GM20000 (cell line): ENCODE measurements around the gene GCHFR.

Source experiments
- DNase-seq: peaks from one replicate; pipeline ENCODE4 v3.0.0; 2012; ENCODE audit warnings: low spot score
- TF ChIP-seq, protein P1 (sequence below): IDR thresholded peaks from 2 replicates; pipeline ENCODE4 v1.5.1; 2012; ENCODE audit warnings: mild to moderate bottlenecking, control low read depth; ENCODE audit errors: extremely low read depth, missing control alignments

The GCHFR gene

DNA sequence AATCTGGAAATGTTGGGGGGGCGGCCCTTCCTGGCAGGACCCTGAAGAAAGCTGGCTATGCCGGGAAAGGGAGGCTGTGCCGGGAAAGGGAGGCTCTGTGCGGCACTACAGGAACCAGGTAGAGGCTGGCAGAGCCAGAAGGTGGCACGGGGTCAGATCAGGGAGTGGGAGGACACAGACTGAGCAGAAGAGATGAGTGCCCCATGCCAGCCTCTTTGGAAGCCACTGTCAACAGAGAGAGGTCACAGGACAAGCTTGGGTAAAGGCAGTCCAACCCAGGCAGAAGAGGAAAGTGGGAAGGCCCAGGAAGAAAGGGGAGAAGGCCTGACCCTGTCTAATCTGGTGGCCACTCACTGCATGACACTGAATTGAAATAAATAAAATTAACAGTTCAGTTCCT lies 7.4 kb downstream of the GCHFR start:
- no peak for DNase-seq
- TF ChIP-seq, protein P1, sequence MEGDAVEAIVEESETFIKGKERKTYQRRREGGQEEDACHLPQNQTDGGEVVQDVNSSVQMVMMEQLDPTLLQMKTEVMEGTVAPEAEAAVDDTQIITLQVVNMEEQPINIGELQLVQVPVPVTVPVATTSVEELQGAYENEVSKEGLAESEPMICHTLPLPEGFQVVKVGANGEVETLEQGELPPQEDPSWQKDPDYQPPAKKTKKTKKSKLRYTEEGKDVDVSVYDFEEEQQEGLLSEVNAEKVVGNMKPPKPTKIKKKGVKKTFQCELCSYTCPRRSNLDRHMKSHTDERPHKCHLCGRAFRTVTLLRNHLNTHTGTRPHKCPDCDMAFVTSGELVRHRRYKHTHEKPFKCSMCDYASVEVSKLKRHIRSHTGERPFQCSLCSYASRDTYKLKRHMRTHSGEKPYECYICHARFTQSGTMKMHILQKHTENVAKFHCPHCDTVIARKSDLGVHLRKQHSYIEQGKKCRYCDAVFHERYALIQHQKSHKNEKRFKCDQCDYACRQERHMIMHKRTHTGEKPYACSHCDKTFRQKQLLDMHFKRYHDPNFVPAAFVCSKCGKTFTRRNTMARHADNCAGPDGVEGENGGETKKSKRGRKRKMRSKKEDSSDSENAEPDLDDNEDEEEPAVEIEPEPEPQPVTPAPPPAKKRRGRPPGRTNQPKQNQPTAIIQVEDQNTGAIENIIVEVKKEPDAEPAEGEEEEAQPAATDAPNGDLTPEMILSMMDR: no peak

DNA sequence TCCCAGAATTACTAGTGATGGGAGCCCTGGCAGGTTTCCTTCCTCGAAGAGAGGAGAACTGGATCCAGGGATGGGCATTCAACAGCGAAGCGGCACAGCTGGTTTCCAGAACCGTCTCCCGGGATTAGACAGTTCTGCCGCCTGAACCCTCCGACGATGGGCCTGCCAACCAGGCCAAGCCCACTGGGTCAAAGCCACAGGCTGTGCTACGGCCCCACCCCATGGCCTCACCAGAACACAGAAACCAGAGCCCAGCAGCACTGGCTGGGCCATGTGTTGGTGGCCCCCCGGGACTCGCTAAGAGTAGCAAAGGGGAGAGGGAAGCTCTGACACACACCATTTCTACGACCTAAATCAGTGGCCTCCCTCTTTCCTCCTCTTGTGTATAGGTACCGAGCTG lies 8.1 kb downstream of the GCHFR start:
- DNase-seq: no peak
- TF ChIP-seq, protein P1: no peak

DNA sequence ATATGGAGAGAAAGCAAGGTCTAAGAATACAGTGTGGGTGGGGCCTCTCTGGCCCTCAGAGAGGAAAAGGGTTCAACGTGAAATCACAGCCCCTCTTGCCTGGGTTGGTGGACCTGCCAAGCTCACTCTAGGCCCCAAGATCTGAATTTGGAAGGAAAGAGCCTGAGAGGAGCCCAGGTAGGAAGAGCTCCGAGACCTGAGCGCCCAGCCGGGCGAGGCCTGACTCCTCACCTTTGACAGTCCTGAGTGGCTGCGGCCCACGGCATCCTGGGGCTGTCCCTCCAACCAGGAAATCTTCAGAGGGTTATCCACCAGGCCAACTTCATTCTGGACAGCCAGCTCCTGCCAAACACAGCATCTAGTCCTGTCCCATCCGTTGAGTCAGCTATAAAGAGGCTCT lies 9.6 kb downstream of the GCHFR start:
- TF ChIP-seq, protein P1: no peak
- DNase-seq: no peak

DNA sequence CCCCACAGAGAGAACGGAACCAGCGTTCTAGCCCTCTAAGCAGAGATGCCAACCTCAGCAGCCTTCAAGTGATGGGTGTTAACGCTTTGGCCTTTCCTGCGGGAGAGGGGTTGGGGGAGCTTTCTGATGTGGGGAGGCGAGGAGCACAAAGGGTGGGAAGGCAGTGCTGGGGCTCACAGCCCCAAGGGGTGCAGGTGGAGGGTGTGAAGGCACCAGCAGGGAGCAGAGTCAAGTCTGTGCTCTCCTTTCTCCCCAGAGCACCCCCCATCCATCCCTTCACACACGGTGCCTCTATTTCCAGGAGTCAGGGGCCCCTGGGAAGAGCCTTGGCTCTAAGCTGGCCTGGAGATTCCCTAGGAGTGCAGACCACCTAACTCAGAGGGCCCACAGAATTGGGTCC lies 10.0 kb downstream of the GCHFR start:
- TF ChIP-seq, protein P1: no peak
- no peak for DNase-seq

DNA sequence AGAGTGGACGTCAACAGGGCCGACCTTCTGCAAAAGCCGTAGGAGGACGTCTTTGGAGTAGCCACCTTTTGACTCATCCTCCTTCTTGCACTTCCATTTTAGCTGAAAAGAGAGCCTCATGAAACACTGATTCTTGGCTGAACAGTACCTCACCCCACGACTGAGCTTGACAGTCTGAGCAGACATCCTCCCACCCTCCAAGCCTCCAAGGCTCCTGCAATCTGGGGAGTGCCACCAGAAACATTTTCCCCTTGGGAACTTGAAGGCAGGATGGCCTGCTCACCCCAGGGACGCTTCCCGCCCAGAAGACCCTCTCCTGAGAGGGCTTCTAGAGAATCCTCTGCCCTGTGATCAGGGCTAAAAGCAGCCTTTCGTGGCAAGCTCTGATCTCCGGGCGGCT lies 11.1 kb downstream of the GCHFR start:
- TF ChIP-seq, protein P1: no peak
- no peak for DNase-seq

DNA sequence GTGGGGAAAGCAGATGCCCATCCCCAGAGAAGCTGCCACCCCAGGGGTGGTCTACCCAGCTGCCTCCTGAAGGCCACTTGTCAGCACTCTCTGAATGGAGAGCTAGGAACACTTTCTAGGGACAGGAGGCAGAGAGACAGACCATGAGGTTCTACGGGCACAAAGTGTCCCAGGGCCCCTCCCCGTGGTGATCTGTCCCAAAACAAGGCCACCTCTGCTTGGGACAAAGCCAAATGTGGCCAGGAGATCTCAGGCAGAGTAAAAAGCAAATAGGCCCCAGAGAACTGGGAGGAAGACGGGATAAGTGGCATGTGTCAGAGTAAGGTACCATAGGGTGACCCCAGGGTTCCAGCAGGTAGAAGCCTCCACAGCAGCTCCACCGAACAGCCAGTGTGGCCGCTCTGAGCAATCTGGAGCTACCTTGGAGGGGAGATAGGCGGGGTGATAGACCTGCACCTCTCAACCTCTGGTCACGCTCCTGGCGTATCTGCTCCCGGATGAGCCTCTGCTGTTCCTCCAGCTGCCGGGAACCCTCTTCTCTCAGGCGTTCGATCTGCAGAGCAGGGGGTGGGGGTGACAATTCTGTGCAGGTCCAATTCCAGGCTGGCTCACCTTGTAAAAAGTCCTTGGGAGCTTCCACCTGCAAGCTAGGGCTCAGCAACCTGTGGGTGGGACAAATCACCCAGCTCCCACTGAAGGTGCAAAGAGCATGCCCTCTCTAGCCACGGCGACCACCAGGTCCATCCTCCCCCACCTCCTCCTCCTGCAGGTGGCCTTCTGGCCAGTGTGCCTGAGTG lies 12.1 kb downstream of the GCHFR start:
- TF ChIP-seq, protein P1: no peak
- no peak for DNase-seq

DNA sequence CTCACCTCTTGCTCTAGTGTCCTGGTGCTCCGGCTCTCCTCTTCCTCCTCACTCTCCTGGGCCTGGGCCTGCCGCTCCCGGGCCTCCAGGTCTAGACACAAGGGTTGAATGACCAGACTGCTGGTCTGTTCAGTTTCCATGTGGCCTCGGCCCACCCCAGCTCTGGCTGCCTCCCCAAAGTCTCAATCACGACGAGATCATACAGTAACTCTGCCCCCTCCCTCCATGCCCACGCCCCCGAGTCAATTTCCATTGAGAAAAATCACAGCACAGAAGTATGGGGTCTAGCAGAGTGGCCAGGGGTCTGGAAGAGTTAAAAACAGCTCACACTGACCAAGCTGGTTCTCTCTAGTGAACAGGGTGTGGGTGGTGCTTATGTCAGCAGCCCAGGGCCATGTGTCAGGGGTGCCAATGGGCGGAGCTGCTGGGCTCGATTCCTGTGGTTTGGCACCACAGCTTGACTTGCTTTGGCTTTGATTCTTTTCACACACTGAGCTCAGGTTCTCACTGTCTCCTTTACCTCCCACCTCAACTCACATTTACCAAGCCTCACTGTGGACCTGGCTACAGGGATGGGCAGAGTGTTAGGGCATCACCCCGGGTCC lies 12.8 kb downstream of the GCHFR start:
- TF ChIP-seq, protein P1: no peak
- no peak for DNase-seq
